Body of pancreas (tissue), 4 donors: ENCODE measurements around the gene TCEA2.

Source experiments
- POLR2A ChIP-seq, 3 donors: fragments of 450-650 bp; IDR thresholded peaks; one replicate each; pipeline ENCODE4 v1.6.1; 2016; ENCODE audit warnings: antibody characterized with exemption in 3 of 3, mild to moderate bottlenecking in 2 of 3
- TF ChIP-seq, protein P1 (sequence below), 7 experiments: fragments of 450-650 bp in 4 of 7; fragments of 200-600 bp in 3 of 7; sonication (generic) in 3 of 7; IDR thresholded peaks; one replicate each; pipeline ENCODE4 v1.5.1; 2016 to 2019; ENCODE audit warnings: antibody characterized with exemption in 7 of 7

DNA sequence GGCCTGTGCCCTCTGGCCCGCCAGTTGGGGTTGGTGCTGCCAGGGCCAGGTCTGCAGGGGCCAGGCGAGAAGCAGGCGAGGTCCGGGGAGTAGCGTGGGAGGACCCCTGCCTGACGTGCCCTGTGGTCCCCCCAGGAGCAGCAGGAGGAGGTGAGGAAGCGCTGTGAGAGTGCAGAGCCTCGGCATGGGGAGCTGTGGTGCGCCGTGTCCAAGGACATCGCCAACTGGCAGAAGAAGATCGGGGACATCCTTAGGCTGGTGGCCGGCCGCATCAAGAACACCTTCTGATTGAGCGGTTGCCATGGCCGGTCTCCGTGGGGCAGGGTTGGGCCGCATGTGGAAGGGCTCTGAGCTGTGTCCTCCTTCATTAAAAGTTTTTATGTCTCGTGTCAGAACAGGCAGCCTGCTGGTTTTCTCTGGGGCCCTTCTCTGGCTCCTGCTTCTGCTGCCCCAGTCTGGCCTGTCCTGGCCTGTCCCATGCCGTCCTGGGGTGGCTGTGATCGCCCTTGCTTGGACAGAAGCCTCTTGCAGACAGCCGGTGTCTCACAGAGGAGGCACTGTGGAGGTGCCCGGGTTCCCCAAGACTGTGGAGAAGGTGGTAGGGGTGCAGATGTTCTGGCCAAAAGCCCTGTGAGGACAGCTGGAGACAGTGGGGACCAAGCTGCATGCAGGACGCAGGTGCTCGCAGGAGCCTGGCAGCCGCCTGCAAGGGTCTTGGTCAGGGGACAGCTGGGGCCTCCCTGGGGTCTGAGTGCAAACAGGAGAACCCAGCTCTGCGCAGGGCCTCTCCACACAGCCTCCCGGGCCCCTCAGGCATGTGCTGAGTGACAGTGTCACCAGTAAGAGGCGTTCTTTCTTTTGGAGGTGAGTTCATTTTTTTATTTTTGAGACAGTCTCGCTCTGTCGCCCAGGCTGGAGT is 30.0 kb upstream of the TCEA2 start:
- no peak for TF ChIP-seq POLR2A (IDR thresholded peaks at IDR 0.05)
- TF ChIP-seq, protein P1, sequence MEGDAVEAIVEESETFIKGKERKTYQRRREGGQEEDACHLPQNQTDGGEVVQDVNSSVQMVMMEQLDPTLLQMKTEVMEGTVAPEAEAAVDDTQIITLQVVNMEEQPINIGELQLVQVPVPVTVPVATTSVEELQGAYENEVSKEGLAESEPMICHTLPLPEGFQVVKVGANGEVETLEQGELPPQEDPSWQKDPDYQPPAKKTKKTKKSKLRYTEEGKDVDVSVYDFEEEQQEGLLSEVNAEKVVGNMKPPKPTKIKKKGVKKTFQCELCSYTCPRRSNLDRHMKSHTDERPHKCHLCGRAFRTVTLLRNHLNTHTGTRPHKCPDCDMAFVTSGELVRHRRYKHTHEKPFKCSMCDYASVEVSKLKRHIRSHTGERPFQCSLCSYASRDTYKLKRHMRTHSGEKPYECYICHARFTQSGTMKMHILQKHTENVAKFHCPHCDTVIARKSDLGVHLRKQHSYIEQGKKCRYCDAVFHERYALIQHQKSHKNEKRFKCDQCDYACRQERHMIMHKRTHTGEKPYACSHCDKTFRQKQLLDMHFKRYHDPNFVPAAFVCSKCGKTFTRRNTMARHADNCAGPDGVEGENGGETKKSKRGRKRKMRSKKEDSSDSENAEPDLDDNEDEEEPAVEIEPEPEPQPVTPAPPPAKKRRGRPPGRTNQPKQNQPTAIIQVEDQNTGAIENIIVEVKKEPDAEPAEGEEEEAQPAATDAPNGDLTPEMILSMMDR (IDR thresholded peaks at IDR 0.05) = no peak
